Astrocyte (in vitro differentiated cells and primary cell): Measurements from ENCODE around the gene SLIT3. TPM values are rescaled to one million over a fixed set of nuclear protein-coding genes. Genes with fewer than 3 reads are reported as not detected.

Source experiments
- DNase-seq: peaks from one replicate; pipeline ENCODE4 v3.0.0-alpha.2; 2010; ENCODE audit warnings: low read depth
- FAIRE-seq: peaks from 2 replicates; lab custom pipeline; 2011; peaks lifted over from hg19 to GRCh38; lab: Jason Lieb, UNC
- H2AFZ ChIP-seq: 2 replicates; pipeline ENCODE4 v1.6.0; 2012; ENCODE audit warnings: low read depth, low read length, inconsistent platforms
- H3K27ac ChIP-seq: 2 replicates; pipeline ENCODE4 v1.5.1; 2011; ENCODE audit warnings: low read depth, low read length, inconsistent platforms
- H3K27me3 ChIP-seq: 2 replicates; pipeline ENCODE4 v1.6.0; 2011; ENCODE audit warnings: low read length, inconsistent platforms; ENCODE audit not compliant: insufficient read depth
- H3K36me3 ChIP-seq: 2 replicates; pipeline ENCODE4 v1.5.1; 2011; ENCODE audit warnings: low read length, inconsistent platforms; ENCODE audit not compliant: insufficient read depth
- H3K4me1 ChIP-seq: 2 replicates; pipeline ENCODE4 v1.5.1; 2011; ENCODE audit warnings: low read length, inconsistent platforms; ENCODE audit not compliant: insufficient read depth
- H3K4me2 ChIP-seq: 2 replicates; pipeline ENCODE4 v1.6.0; 2012; ENCODE audit warnings: low read length, inconsistent platforms
- H3K4me3 ChIP-seq: 2 replicates; pipeline ENCODE4 v1.5.1; 2011; ENCODE audit warnings: low read depth, mild to moderate bottlenecking, low read length, inconsistent platforms; ENCODE audit not compliant: insufficient read depth
- H3K79me2 ChIP-seq: 2 replicates; pipeline ENCODE4 v1.6.0; 2012; ENCODE audit warnings: mild to moderate bottlenecking, low read length, inconsistent platforms; ENCODE audit not compliant: insufficient read depth
- H3K9ac ChIP-seq: 2 replicates; pipeline ENCODE4 v1.6.0; 2012; ENCODE audit warnings: mild to moderate bottlenecking, low read length, inconsistent platforms
- H3K9me3 ChIP-seq: 2 replicates; pipeline ENCODE4 v1.5.1; 2012; ENCODE audit warnings: low read depth, mild to moderate bottlenecking, low read length, inconsistent platforms; ENCODE audit not compliant: insufficient read depth
- H4K20me1 ChIP-seq: 2 replicates; pipeline ENCODE4 v1.6.0; 2012; ENCODE audit warnings: low read length, inconsistent platforms; ENCODE audit not compliant: insufficient read depth
- H3K27ac Mint-ChIP-seq: one replicate; pipeline ENCODE4 v1.8.0; 2021; ENCODE audit warnings: mild to moderate bottlenecking, mixed read lengths; ENCODE audit not compliant: unreplicated experiment
- H3K27me3 Mint-ChIP-seq: one replicate; pipeline ENCODE4 v1.8.0; 2021; ENCODE audit warnings: low read depth, mixed read lengths; ENCODE audit not compliant: unreplicated experiment
- H3K36me3 Mint-ChIP-seq: one replicate; pipeline ENCODE4 v1.8.0; 2021; ENCODE audit warnings: low read depth, mixed read lengths; ENCODE audit not compliant: unreplicated experiment
- H3K4me1 Mint-ChIP-seq: one replicate; pipeline ENCODE4 v1.8.0; 2021; ENCODE audit warnings: low read depth, mixed read lengths; ENCODE audit not compliant: unreplicated experiment
- H3K4me3 Mint-ChIP-seq: one replicate; pipeline ENCODE4 v1.8.0; 2021; ENCODE audit warnings: mild to moderate bottlenecking, moderate library complexity, mixed read lengths; ENCODE audit not compliant: unreplicated experiment
- H3K9me3 Mint-ChIP-seq: one replicate; pipeline ENCODE4 v1.8.0; 2021; ENCODE audit warnings: mild to moderate bottlenecking, mixed read lengths; ENCODE audit not compliant: unreplicated experiment
- CTCF ChIP-seq: IDR thresholded peaks from 2 replicates; pipeline ENCODE4 v1.5.1; 2011; ENCODE audit warnings: low read depth, mild to moderate bottlenecking, inconsistent platforms, low read length, moderate library complexity; ENCODE audit not compliant: insufficient read depth
- EZH2 ChIP-seq: IDR thresholded peaks from 2 replicates; pipeline ENCODE4 v1.6.1; 2012; ENCODE audit warnings: mild to moderate bottlenecking, low read length, inconsistent platforms; ENCODE audit not compliant: insufficient read depth
- total RNA-seq: library from RNA; stranded (reverse); gene quantifications from 2 replicates; pipeline ENCODE4 v1.2.1, GENCODE V29; 2021

Gene SLIT3
- total RNA-seq, 1 donor from 2014 or later, result 20.7 TPM

GRCh38 chr5:168721966-168722365 is 579.0 kb downstream of the SLIT3 start:
- Histone ChIP-seq H3K79me2 (no peaks in the 10 kb centered on the region), H3K4me3 (no peak overlapping the region), H3K4me2 (no peak overlapping the region), H3K9ac (no peak overlapping the region), H3K27me3 (no peaks in the 10 kb centered on the region), H4K20me1 (no peaks in the 10 kb centered on the region), H2AFZ (no peak overlapping the region), H3K9me3 (no peaks in the 10 kb centered on the region), H3K27ac (no peak overlapping the region), H3K36me3 (no peaks in the 10 kb centered on the region), H3K4me1 (no peaks in the 10 kb centered on the region)
- no peak for DNase-seq
- peaks cover 4% of the 10 kb centered on the region for H3K9me3 Mint-ChIP-seq
- H3K27me3 Mint-ChIP-seq, result peaks cover 7% of the 10 kb centered on the region
- TF ChIP-seq CTCF, result no peak
- no peak for TF ChIP-seq EZH2
- H3K36me3 Mint-ChIP-seq, result peaks cover 9% of the 10 kb centered on the region
- no peak overlapping the region for H3K4me3 Mint-ChIP-seq
- FAIRE-seq, result no peak
- H3K27ac Mint-ChIP-seq, result no peak overlapping the region
- no peaks in the 10 kb centered on the region for H3K4me1 Mint-ChIP-seq

DNA sequence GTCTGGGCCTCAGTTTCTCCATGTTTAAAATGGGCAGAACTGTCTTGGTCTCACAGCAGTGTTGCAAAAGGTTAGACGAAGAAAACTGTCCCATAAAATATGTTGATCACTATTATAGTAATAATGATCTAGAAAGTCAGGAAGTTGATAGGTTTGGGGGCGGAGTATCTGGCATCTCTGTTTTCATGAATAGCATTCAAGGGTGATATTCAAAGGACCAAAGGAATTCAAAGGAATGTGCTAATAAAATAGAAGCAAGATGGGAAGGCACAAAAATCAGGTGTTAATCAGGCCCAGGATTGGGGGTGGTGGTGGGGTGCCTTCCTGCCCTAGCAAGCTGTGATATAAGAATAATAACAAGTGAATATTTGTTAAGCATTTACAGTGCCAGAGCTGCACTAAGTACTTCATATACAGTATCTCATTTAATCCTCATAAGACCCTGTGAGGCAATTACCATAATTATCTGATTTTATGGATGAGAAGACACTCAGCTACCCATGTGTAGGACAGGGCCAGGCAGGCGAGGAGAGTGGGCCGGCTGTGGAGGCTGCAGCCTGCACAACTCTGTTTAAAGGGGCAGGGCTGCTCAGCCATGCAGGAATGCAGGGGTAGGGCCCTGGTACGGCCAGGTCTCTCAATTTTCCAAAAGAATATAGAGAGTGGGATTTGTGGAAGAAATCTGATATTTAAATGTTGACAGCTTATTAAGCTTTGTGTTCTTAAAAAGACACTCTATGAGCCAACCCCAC is 579.8 kb downstream of the SLIT3 start:
- Mint-ChIP-seq H3K4me3 (no peak overlapping the region), H3K36me3 (peaks cover 9% of the 10 kb centered on the region), H3K27ac (no peak overlapping the region), H3K27me3 (peaks cover 7% of the 10 kb centered on the region), H3K9me3 (peaks cover 4% of the 10 kb centered on the region), H3K4me1 (no peaks in the 10 kb centered on the region)
- no peaks in the 10 kb centered on the region for H3K4me1 ChIP-seq
- H3K9me3 ChIP-seq, result no peaks in the 10 kb centered on the region
- no peaks in the 10 kb centered on the region for H4K20me1 ChIP-seq
- H3K27me3 ChIP-seq, result no peaks in the 10 kb centered on the region
- H3K9ac ChIP-seq, result no peak overlapping the region
- FAIRE-seq, result no peak
- no peak overlapping the region for H3K27ac ChIP-seq
- H2AFZ ChIP-seq, result no peak overlapping the region
- H3K4me2 ChIP-seq, result no peak overlapping the region
- TF ChIP-seq EZH2 (no peak), CTCF (no peak)
- no peaks in the 10 kb centered on the region for H3K79me2 ChIP-seq
- H3K4me3 ChIP-seq, result no peak overlapping the region
- H3K36me3 ChIP-seq, result no peaks in the 10 kb centered on the region
- no peak for DNase-seq

GRCh38 chr5:168720575-168720974 is 580.4 kb downstream of the SLIT3 start:
- TF ChIP-seq CTCF (no peak), EZH2 (no peak)
- Mint-ChIP-seq H3K36me3 (peaks cover 6% of the 10 kb centered on the region), H3K27me3 (peaks cover 7% of the 10 kb centered on the region), H3K9me3 (no peaks in the 10 kb centered on the region), H3K4me1 (no peaks in the 10 kb centered on the region), H3K4me3 (no peak overlapping the region), H3K27ac (no peak overlapping the region)
- Histone ChIP-seq H3K79me2 (no peaks in the 10 kb centered on the region), H3K4me1 (no peaks in the 10 kb centered on the region), H3K9ac (no peak overlapping the region), H3K27ac (no peak overlapping the region), H3K4me3 (no peak overlapping the region), H3K4me2 (no peak overlapping the region), H2AFZ (no peak overlapping the region), H3K9me3 (no peaks in the 10 kb centered on the region), H4K20me1 (no peaks in the 10 kb centered on the region), H3K36me3 (no peaks in the 10 kb centered on the region), H3K27me3 (no peaks in the 10 kb centered on the region)
- DNase-seq (no peak), FAIRE-seq (no peak)
